NOMO-1 (cell line): Measurements from ENCODE around the gene MRPL58.
"Not testable (repeated sequence)": the region's sequence is repeated elsewhere in the genome, so short reads cannot be mapped to it uniquely, and the experiment has no call there.

ENCODE experiments used
- DNase-seq, 2 experiments: peaks; one replicate each; lab custom pipeline; 2025; ENCODE audit not compliant: unreplicated experiment in 2 of 2; lab: John Stamatoyannopoulos, UW

MRPL58 gene

DNA sequence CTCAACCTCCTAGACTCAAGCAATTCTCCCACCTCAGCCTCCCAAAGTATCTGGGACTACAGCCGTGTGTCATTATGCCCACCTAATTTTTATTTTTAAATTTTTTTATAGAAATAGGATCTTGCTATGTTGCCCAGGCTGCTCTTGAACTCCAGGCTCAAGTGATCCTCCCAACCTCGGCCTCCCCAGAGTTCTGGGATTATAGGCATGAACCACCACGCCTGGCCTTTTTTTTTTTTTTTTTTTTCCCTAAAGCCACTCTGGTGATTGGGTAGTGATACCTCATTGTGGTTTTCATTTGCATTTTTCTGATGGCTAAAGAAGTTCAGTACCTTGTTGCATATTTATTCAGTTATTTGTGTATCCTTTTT is 26.3 kb upstream of the MRPL58 start:
- DNase-seq, result no peak

DNA sequence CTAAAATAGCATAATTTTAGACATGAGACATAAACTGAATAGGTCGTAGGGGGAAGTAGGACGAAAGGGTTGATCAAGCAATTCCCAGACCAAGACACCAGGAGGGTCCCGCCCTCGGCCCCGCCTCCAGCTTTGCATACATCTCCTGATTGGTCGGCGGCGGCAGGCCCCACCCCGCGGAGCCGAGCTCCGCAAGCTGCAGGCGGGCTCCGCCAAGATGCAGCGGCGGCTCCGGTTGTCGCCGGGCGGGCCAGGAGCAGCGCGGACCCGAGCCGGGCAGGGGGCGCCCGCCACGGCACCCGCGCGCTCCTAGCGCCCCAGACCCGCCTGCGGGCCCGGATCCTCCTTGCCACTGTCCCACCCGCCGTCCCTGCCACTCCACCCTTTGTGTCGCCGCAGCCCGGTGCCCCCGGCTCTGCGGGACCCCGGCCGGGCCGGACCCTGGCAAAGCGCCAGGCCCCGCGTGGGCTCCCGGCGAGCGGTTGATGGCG is 25.0 kb upstream of the MRPL58 start, which contains the start of gene CDR2L:
CDR2L (plus strand) TSS at position 215 of the 491 bp plus-strand sequence. CDS start 412 bp downstream, outside the sequence.
- peak; percentile 93 to 95 for DNase-seq

DNA sequence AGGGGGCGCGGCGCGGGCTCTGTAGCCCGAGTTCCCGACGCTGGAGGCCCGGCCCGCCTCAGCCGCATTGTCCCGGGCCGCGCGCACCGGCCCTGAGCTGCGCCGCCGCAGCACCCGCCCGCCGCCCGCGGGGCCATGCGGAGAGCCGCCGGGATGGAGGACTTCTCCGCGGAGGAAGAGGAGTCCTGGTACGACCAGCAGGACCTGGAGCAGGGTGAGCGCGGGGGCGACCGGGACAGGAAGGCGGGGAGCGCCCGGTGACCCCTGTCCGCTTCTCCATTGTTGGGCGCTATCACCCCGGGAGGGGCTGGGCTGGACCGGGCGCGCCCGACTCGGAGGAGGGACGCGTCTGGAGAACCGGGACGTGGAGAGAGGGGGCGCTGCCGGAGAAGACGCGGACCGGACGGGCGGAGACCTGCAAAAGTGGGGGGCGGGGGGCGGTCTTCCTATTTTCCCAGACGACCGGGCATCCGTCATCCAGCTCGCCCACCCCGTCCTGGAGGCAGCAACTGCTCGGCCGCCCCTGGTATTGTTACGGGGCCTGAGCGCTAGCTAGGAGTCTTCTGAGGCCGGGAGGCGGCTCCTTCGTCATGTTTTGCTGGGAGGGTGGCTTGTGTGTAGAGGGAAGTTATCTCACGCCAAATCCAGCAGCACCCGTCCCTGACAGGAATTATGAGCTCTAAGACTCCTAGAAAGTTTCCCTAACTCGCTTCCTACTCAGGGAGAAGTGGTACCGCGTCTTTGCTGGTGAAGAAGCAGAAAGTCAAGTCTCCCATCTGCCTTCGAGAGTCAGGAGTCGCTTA is 24.4 kb upstream of the MRPL58 start:
- no peak for DNase-seq

GRCh38 chr17:74990581-74991105 is 21.8 kb upstream of the MRPL58 start:
- no peak for DNase-seq

DNA sequence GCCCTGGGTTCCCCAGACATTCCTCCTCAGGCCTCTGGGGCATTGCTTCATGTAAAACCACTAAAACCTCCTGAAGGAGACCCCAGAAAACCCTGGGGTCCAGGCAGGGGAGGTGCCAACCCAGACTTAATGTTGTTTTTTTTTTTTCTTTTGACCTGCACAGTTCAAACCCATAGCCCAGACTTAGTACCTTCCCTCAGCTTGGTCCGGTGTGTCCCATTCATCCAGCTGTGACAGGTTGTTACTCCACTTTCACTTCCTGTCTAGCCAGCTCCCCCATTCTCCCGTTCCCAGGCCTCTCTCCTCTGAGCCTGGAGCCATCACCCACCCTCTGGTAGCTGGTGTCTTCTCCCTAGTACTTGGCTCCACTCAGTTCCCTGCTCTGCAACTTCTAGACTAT is 20.2 kb upstream of the MRPL58 start:
- no peak for DNase-seq

GRCh38 chr17:74994440-74994839 is 18.0 kb upstream of the MRPL58 start:
- peak in 1 of 2 experiments; percentile 57 for DNase-seq

- peak in 1 of 2 experiments; percentile 33 for DNase-seq
These were observed 16.6 kb upstream of the MRPL58 start for GRCh38 chr17:74995847-74996246.

DNA sequence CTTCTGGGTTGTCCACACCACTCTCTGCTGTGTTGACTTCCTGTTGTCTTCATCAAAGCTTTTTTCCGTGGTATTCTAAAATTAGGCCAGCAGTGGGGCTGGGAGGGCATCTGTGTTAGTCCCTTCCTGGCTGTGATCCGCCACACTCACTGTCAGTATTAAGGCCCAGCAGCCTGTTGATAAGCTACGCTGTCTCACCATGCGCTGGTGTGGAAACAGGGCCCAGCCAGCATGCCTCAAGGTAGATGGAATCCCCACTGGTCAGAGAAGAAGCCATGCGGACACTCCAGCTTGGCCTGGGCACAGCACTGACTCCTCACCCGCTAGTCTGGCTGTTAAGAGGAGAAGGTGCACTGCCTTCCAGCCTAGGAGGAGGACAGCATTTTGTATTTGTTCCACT is 13.7 kb upstream of the MRPL58 start:
- no peak for DNase-seq

GRCh38 chr17:74999523-74999922 is 12.9 kb upstream of the MRPL58 start:
- DNase-seq, result no peak

- peak; percentile 45 to 47 for DNase-seq
These were observed 10.3 kb upstream of the MRPL58 start for GRCh38 chr17:75001915-75002843.

DNA sequence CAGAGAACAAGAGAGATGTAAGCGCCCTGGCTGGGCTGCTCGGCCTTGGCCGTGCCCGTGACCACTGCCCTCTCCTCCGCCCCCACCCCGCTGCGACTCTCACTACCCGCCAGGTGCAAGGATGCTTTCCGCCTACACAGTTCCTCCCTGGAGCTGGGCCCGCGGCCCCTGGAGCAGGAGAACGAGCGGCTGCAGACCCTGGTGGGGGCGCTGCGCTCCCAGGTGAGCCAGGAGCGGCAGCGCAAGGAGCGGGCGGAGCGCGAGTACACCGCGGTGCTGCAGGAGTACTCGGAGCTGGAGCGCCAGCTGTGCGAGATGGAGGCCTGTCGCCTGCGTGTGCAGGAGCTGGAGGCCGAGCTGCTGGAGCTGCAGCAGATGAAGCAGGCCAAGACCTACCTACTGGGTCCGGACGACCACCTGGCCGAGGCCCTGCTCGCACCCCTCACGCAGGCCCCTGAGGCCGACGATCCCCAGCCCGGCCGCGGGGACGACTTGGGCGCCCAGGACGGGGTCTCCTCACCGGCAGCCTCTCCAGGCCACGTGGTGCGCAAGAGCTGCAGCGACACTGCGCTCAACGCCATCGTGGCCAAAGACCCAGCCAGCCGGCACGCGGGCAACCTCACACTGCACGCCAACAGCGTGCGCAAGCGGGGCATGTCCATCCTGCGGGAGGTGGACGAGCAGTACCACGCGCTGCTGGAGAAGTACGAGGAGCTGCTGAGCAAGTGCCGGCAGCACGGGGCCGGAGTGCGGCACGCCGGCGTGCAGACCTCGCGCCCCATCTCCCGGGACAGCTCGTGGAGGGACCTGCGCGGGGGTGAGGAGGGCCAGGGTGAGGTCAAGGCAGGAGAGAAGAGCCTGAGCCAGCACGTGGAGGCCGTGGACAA is 9.2 kb upstream of the MRPL58 start:
- no peak for DNase-seq

DNA sequence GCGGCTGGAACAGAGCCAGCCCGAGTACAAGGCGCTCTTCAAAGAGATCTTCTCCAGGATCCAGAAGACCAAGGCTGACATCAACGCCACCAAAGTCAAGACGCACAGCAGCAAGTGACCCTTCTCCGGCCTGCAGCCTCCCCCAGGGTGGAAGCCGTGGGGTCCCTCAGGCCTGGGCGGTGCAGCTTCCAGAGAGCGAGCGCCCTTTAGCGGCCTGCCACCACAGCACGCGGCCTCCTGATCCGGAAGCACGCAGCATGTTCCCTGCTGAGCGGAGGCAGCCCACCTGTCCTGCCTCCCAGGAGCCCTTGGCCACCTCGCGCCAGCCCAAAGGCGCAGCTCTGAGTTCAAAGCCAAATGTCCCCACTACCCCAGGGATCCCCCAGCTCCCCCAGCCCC is 8.5 kb upstream of the MRPL58 start:
- DNase-seq, result no peak

GRCh38 chr17:75004371-75004770 is 8.1 kb upstream of the MRPL58 start:
- DNase-seq, result no peak

DNA sequence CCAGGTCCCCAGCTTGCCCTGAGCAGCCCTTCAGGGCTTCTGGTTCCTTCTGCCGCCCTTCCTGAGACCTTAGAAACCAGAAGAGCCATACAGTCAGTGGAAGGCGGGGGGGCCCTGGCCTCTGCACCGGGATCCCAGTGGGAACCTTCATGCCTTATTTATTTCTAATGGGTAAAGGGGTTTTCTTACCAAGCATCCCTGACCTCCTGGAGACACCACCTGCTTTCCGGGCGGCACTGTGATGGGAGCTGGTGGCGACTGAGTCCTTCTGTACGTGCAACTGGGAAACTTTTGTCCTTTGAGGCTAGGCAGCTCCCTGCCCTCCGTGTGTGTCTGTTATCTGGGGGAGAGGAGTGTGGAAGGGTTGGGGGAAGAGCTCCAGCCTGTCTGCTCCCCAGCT is 7.2 kb upstream of the MRPL58 start:
- no peak for DNase-seq

DNA sequence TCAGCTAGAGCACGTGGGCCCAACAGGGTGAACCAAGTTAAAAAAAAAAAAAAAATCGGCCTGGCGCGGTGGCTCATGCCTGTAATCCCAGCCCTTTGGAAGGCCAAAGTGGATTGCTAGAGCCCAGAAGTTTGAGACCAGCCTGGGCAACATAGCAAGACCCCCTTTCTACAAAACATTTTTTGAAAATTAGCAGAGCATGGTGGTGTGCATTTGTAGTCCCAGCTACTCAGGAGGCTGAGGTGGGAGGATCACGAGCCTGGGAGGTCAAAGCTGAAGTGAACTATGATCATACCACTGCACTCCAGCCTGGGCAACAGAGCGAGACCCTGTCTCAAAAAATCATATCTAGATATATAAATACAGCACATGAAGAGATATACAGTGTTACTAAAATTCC is 6.4 kb upstream of the MRPL58 start:
- DNase-seq, result not testable (repeated sequence)

DNA sequence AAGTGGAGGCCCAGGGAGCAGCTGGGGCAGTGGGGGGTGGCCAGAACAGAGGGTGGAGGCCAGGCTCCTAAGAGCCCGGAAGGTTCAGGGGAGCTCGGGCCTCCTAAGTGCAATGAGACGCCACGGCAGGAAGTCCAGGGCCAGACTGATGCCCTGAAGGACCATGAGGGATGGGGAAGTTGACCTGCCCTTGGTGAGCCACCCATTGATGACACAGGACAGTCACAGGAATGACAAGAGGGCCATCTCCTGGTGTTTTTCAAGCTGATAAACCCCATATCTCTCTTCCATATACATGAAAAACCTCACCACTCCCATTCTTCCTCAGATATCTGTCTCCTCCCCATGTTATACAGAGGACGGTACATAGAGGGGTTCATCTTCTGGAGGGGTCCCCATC is 5.8 kb upstream of the MRPL58 start:
- DNase-seq, result peak in 1 of 2 experiments; percentile 72

- DNase-seq, result no peak
These were observed 4.1 kb upstream of the MRPL58 start for GRCh38 chr17:75008373-75008772.

GRCh38 chr17:75009139-75009724 is 3.2 kb upstream of the MRPL58 start:
- DNase-seq, result no peak

- no peak for DNase-seq
These were observed 1.6 kb upstream of the MRPL58 start for GRCh38 chr17:75010683-75011400.
